NCI-H226 (cell line): ENCODE results near the gene MRGPRG.
A peak's percentile ranks its signal among the peaks of the same experiment; 100 is the strongest.

Experiments used
- DNase-seq: peaks from one replicate; pipeline ENCODE4 v3.0.0-alpha.2; 2015

MRGPRG gene

GRCh38 chr11:3225159-3225758, 6.6 kb upstream of the MRGPRG start:
- DNase-seq, result no peak

GRCh38 chr11:3224401-3225057, 5.9 kb upstream of the MRGPRG start:
- no peak for DNase-seq

- DNase-seq, result no peak
Observed at GRCh38 chr11:3223932-3224381, 5.3 kb upstream of the MRGPRG start.

DNA sequence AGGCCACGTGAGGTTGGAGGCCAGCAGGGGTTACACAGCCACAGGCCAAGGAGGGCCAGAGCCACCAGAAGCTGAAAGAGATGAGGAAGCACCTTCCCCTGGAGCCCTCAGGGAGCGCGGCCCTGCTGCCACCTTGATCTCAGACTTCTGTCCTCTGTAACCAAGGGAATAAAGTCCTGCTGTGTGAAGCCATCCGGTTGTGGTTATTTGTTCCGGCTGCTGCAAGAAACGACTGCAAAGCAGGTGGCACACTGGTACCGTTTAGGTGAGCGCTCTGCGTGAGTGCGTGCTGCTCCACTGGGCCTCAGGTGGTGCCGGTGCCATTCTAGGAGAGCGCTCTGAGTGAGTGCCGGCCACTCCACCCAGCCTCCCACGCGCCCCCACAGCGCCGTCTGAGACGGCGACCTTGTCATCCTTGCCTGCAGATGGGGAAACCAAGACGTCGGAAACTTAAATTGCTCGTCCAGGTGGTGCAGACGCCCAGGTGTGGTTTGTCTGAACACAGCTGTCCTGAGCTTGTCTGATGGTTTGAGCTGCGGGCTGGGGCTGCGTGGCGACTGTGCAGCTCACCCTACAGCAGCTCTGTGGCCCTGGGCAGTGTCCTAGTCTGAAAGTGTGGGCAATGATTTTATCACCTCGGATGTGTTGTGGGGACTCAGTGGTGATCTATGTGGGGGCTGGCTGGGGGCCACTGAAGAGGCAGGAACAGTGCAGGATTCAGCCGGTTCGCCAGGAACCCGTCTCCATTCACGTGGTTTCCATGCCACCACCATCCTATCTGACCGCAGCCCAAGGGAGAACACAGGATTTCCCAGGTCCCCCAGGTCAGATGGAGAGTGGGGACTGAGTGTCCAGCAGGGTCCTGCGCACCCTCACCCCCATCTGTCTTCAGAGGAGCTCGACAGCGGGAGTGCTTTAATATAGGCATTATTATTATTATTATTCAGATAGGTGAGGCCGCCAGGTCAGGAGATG, 4.6 kb upstream of the MRGPRG start:
- no peak for DNase-seq

- no peak for DNase-seq
Observed at GRCh38 chr11:3222003-3222855, 3.6 kb upstream of the MRGPRG start.

GRCh38 chr11:3221408-3222002, 2.9 kb upstream of the MRGPRG start:
- no peak for DNase-seq

DNA sequence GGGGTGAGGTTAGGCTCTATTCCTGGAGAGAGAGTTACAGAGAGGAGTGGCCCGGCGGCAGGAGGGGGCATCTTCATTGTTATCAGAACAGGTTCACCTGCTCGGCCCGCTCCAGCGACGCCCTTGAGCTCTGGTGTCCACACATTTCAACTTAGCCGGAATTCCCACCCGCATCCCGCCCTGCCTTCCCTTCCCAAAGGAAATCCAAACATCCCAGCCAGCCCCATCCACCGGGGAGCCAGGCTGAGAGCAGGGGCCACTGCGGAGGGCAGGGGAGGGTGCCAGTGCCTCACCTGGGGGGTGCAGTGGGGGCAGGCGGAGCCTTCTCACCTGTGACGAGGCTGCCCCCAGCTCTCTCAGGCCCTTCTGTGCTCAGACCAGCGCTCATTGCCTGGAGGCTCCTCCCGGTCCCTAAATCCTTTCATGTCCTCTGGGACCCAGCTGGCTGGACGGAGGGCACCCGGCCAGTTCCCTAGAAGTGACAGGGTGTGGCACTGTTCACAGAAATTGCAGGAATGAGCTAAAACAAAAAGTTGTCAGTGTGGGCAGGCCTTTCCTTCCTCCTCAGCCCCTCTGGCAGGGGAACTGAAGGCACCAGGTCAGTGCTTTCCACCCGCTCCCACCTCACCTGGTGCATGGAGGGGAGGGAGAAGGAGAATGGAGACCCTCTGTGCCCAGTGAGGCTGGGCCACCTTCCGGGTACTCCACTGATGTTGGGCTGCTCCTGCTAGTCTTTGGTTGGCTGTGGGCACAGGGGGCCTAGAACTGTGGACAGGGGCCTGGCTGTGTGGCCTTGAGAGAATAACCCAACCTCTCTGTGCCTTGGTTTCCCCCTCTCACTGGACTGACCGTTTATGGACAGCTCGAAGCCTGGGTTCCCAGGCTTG, 2.2 kb upstream of the MRGPRG start:
- DNase-seq, result no peak

DNA sequence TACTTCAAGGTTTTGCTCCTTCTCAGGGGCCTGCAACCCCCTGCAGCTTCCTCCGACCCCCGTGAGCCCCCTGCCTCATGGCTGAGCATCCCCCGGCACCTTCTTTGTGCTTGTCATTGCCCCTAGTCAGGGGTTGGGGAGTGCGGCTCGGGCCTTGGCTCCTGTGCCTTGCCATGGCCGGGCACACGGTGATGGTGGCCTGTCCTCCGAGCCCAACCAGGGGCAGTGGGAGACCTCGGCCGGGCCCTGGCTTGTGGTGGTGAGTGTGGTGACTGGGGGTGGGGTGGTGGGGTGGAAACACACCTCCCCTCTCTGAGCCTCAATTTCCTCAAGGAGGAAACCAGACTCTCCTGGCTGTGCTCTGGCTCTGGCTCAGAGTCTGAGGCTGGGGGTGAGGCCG, 1.5 kb upstream of the MRGPRG start:
- DNase-seq, result no peak

DNA sequence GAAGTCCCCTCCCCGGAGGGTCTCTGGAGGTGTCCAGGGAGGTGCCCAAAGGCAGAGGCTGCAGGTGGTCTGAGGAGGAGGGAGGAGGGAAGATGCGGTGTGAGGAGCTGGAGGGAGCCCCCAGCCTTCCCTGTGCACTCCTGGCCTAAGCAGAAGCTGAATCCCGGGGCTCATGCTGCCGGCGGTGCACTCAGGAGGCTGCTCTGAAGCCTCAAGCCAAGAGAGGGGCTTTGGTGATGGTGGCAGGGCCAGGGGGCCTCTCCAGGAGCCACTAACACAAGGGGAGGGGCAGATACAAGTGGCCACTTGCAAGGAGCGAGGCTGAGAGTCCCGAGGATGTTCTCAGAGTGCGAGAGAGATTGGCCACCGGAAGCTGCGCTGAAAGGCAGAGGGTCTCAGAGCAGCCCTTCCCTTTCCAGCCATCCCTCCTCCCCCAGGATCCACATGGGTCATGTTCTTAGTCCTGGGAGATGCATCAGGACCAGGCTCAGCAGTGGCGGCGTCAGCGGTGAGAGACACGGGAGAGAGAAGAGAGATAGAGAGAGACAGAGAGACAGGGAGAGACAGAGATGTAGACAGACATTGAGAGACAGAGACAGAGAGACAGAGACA, 774 bp upstream of the MRGPRG start:
- no peak for DNase-seq

GRCh38 chr11:3217818-3218482, 663 bp downstream of the MRGPRG start:
- DNase-seq, result no peak

DNA sequence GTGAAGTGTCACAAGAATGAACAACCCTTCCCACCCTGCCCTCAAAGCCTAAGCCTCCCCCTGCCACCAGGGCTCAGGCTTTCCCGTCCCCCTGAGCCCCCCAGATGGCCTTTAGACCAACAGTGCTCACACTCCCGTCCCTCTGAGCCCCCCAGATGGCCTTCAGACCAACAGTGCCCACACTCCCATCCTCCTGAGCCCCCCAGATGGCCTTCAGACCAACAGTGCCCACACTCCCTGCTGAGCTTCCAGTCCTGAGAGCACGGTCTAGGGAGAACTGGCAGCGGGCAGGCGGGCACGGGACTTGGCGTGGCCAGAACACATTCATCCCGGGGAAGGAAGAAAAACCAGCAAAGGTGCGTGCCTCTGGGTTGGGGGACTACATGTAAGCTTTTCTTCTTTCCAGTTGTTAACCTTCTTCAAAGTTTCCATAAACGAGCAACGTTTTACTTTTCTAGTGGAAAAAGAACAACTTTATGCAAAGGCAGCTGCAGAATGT, 2.5 kb downstream of the MRGPRG start:
- no peak for DNase-seq

DNA sequence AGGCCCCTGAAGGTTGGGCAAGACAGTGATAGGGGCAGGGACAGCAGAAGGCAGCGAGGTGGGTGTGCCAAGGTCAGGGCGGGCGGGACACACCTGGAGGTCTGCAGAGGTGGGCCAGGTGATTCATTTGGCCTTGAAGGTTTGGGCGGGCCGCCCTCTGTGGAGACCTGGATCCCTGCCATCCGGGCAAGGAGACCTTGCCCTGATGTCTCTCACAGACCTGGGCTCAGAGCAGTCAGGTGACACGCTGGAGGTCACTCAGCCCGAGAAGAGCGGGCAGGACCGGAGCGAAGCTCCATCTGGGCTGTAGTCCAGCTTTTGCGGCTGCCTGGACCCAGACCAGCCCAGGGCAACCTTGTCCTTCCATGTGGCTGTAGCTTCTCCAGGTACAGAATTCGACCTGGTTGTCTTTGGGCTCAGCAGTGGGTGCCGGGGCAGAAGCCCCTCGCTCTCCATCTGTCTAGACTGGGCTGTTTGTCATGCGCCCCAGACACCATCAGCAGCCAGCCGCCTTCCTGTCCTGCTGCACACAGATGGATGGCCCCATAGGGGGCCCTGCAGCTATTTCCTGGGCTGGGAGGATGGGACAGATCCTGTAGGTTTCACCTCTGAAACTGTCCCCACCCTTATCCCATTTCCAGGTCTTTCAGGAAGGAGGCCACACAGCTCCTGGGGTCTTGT, 3.1 kb downstream of the MRGPRG start:
- no peak for DNase-seq

DNA sequence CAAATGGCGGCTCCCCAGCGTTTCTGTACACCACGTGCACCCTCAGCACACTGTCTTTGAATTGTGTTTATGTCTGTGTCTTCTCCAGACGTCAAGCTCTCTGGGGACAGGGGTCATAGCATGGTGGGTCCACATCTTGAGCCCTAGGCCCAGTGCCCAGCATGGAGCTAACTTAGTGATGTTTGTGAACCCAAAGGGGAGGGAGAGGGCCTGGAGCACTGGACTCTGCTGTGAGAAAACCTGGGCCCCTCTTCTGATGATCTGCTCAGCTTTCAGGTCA, 4.3 kb downstream of the MRGPRG start:
- no peak for DNase-seq

DNA sequence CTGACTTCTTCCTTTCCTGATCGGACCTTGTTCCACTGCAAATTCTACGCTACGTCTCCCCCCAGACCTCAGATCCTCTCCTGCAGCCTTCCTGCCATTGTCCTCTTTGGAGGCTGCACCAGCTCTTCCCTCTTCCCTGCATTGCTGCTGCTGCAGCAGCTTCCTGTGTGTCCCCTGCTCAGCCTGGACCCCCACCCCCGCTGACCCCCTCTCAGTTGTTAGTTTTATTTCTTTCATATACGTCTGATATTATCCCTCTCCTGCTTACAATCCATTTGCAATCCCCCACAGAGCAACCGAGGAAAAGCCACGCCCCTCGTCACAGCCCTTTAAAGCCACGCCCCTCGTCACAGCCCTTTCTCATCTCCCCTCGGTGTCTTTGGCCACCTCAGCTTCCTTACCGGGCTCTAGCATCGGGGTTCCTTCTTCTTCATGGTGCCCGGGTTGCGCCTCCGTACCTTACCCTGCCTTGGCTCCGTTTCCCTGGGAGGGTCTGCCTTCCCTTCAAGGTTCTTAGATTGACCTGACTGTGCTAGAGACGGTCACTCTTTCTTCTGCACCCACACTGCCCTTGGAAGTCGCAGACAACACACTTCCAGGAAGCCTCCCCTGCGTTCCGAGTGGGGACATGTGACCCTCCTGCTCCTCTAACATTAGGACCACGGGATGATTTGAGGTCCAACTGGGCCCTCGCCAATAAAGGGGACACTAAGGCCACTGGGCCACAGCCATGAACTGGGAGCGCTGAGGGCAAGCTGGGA, 4.8 kb downstream of the MRGPRG start:
- no peak for DNase-seq

- no peak for DNase-seq
Observed at GRCh38 chr11:3208272-3208671, 10.3 kb downstream of the MRGPRG start.

DNA sequence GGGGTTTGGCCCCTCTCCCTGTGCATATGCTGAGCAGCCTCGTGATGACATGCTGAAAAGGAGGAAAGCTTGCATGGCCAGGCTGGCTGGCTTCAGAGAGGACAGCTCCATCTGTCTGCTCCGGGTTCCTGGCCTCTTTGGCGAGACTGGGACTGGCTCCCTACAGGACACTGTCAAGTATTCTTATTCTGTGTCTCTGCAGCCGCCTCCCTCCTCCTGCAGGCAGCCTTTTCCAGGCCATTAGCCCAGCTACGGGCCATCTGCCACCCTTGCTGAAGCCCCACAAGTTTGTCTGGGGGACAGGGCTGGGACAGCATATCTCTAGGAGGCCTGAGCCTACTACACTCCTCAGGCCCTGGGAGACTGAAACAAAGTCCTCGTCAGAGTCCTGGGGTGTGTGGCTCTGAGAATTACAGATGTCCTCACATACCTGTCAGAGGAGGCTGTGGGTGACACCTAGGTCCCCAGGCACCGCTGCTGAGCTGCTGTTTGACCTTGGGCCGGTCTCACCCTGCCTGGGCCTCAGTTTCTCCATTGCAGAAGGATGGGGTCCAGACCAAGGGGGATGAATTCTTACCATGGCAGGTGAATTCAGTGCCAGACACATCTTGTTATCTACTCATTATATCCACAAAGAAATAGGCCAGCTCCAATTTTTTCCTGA, 11.0 kb downstream of the MRGPRG start:
- DNase-seq, result no peak

DNA sequence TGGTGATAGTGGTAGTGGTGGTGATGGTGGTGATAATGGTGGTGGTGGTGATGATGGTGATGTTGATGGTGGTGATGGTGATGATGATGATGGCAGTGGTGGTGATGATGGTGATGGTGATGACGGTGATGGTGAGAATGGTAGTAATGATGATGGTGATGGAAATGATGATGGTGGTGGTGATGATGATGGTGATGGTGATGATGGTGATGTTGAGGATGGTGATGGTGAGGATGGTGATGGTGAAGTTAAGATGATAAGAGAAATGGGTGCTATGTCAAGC, 11.8 kb downstream of the MRGPRG start:
- DNase-seq, result no peak

DNA sequence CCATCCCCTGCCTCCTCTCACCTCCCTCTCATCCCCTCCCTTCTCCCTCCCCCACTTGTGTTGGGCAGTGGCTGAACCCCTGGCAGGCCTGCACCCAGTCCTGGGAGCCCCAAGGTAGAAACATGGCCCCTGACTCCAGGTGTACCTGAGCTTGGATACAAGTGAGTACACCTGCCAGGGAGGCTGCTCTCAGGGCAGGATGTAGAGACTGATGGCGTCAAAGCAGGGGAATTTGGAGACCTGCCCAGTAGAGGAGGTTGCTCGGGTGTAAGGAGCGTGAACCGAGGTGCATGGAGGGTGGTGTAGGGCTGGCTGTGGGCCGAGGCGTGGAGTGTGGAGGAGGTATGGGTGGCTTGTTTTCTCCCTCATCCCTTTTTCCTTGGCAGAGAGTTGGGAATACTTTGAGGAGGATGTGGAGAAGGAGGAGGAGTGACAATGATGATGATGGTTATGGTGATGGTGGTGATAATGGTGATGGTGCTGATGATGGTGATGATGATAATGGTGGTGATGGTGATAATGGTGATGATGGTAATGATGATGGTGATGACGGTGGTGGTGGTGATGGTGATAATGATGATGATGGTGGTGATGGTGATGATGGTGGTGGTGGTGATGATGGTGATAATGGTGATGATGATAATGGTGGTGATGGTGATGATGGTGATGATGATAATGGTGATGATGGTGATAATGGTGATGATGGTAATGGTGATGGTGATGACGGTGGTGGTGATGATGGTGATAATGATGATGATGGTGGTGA, 12.3 kb downstream of the MRGPRG start:
- DNase-seq, result peak; percentile 10
